Sigmoid colon (tissue), 4 donors: Measurements from ENCODE around the gene SYNPO2.

ENCODE experiments used
- CTCF ChIP-seq, 4 experiments: fragments of 450-650 bp in 3 of 4; fragments of 200-600 bp in 1 of 4; IDR thresholded peaks; one replicate each; pipeline ENCODE4 v1.5.1; 2016 to 2019; ENCODE audit warnings: antibody characterized with exemption in 4 of 4, mild to moderate bottlenecking in 3 of 4, moderate library complexity in 2 of 4
- EP300 ChIP-seq, 4 donors: sonication (generic); formaldehyde crosslinking; IDR thresholded peaks; one replicate each; pipeline ENCODE4 v1.6.1; 2017; ENCODE audit warnings: antibody characterized with exemption in 4 of 4
- POLR2A ChIP-seq, 2 donors: fragments of 450-650 bp; IDR thresholded peaks; one replicate each; pipeline ENCODE4 v1.6.1; 2016; ENCODE audit warnings: antibody characterized with exemption in 2 of 2, mild to moderate bottlenecking in 2 of 2, moderate library complexity in 2 of 2

DNA sequence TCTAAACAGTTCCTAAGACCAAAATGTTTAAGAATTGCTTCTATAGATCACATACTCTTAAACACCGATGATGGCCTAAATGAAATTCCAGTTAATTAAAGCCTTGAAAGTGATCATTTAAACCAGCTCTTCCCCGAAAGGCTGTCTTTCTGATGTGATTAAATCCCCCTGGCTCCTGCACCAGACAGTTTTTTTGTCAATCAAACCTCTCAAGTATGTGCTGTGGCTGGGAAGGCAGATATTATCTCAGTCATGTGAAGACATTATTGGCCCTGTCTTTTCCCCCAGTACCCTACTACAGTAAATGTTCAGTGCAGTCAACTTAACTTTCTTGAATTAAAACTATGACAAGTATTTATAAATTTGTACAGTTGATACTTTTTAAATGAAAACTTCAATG lies 126.0 kb downstream of the SYNPO2 start:
- TF ChIP-seq CTCF (IDR thresholded peaks at IDR 0.05) (no peak), POLR2A (IDR thresholded peaks at IDR 0.05) (no peak), EP300 (IDR thresholded peaks at IDR 0.05) (no peak)
